ENCODE results near the gene C22orf39. TPM values are rescaled to one million over a fixed set of nuclear protein-coding genes. Genes with fewer than 3 reads are reported as not detected.
A peak's percentile ranks its signal among the peaks of the same experiment; 100 is the strongest.

C22orf39 gene
- total RNA-seq, 2 experiments from 2014 or later = 23.3 to 23.5 TPM

DNA sequence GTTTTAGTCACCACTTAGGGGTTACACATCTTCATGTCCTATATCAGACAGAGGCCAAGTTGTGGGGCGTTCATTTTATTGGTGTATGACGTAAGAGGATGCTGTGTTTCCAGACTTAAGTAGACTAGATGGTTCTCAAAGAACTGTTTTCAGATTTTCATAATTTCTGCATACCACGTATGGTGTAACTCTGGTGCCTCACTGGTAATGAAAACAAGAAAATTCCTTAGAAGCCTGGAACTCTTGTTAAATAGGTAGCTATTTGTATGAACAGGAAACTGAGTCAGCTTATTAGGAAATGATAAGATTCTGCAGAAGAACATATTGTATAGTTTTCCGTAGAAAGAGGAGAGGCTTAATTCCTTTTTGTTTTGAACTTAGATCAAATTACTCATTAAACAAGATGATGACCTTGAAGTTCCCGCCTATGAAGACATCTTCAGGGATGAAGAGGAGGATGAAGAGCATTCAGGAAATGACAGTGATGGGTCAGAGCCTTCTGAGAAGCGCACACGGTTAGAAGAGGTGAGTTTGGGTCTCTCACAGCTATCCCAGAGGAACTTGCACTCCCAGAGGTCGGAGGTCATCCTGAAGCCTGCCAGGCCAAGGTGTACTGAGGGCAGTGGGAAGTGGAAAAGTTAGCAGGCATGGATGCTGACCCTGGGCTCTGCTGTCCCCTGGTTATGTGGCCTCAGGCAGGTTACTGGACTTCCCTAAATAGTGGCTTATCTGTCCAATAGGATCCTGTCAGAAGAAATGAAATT is 36.2 kb upstream of the C22orf39 start:
- intact Hi-C loops (cut with micrococcal nuclease) = no loop called here
- Mint-ChIP-seq H3K4me3 (peak overlapping the region; percentile 12), H3K4me1 (ENCODE audit: low read depth) (peaks cover 27% of the 10 kb centered on the region), H3K9me3 (no peaks in the 10 kb centered on the region), H3K27me3 (no peaks in the 10 kb centered on the region), H3K27ac (peak overlapping the region; percentile 80), H3K36me3 (peaks cover 54% of the 10 kb centered on the region)
- DNase-seq = no peak
- CTCF ChIA-PET = interaction anchor here (1.0 kb wide), 1 partner anchor 146 kb away, joined by 3 read pairs; no protein-coding TSS in a partner anchor
- POLR2A ChIA-PET = no interaction called here

GRCh38 chr22:19482297-19482696 is 34.8 kb upstream of the C22orf39 start:
- peaks cover 45% of the 10 kb centered on the region for H3K36me3 Mint-ChIP-seq
- H3K27me3 Mint-ChIP-seq = no peaks in the 10 kb centered on the region

DNA sequence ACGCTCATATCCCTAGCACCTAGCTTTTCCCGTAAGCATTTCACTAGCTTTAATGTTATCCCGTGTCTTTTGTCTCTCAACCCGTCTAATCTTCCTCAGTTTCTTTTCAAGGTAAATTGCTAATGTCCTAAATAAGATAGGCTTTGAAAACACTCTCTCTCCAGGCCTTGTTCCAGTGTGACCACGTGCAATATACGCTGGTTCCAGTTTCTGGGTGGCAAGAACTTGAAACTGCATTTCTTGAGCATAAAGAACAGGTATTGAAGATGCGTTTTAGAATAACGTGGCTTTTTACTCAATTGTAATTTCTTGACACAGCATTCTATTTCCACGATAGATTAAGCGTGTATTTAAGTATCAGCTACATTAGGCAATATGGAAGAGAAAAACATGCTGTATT is 33.3 kb upstream of the C22orf39 start:
- Mint-ChIP-seq H3K27me3 (no peaks in the 10 kb centered on the region), H3K36me3 (peaks cover 40% of the 10 kb centered on the region), H3K9me3 (no peaks in the 10 kb centered on the region), H3K4me1 (ENCODE audit: low read depth) (peaks cover 42% of the 10 kb centered on the region), H3K4me3 (peak overlapping the region; percentile 99), H3K27ac (peak overlapping the region; percentile 98)
- intact Hi-C loops (cut with micrococcal nuclease) = no loop called here
- POLR2A ChIA-PET = interaction anchor here (0.6 to 1.9 kb wide), 3 partner anchors 8 to 375 kb away, joined by 3 to 5 read pairs (median 4); no protein-coding TSS in a partner anchor
- DNase-seq = no peak
- CTCF ChIA-PET = interaction anchor here (0.6 to 1.6 kb wide), 3 partner anchors 9 to 149 kb away, joined by 3 to 6 read pairs (median 3); no protein-coding TSS in a partner anchor

More at GRCh38 chr22:19482297-19482696, 34.8 kb upstream of the C22orf39 start:
- intact Hi-C loops (cut with micrococcal nuclease) = no loop called here
- no peak for DNase-seq
- ChIA-PET CTCF (interaction anchor here (0.5 kb wide), 1 partner anchor 147 kb away, joined by 3 read pairs; no protein-coding TSS in a partner anchor), POLR2A (no interaction called here)
- Mint-ChIP-seq H3K9me3 (no peaks in the 10 kb centered on the region), H3K4me3 (peak overlapping the region; percentile 7), H3K27ac (peak overlapping the region; percentile 58), H3K4me1 (ENCODE audit: low read depth) (peaks cover 32% of the 10 kb centered on the region)

- Mint-ChIP-seq H3K4me1 (ENCODE audit: low read depth) (peaks cover 44% of the 10 kb centered on the region), H3K27ac (peak overlapping the region; percentile 98), H3K9me3 (no peaks in the 10 kb centered on the region), H3K27me3 (no peaks in the 10 kb centered on the region), H3K4me3 (peak overlapping the region; percentile 99), H3K36me3 (peaks cover 40% of the 10 kb centered on the region)
- intact Hi-C loops (cut with micrococcal nuclease) = no loop called here
- CTCF ChIA-PET = interaction anchor here (0.6 to 1.6 kb wide), 6 partner anchors 10 to 336 kb away, joined by 3 to 6 read pairs (median 3); partner anchors contain the start of gene ESS2
- no peak for DNase-seq
- POLR2A ChIA-PET = interaction anchor here (0.8 to 1.9 kb wide), 7 partner anchors 8 to 376 kb away, joined by 3 to 5 read pairs (median 3); partner anchors contain the start of genes C22orf39, ESS2, HIRA and SLC25A1
Measured at GRCh38 chr22:19480173-19480568, 32.7 kb upstream of the C22orf39 start.

- CTCF ChIA-PET = interaction anchor here (0.7 to 1.8 kb wide), 9 partner anchors 34 to 335 kb away, joined by 3 to 6 read pairs (median 3); partner anchors contain the start of genes ESS2 and MRPL40
- no peaks in the 10 kb centered on the region for H3K9me3 Mint-ChIP-seq
- peaks cover 41% of the 10 kb centered on the region for H3K4me1 Mint-ChIP-seq (ENCODE audit: low read depth)
- DNase-seq = peak; percentile 97
- H3K27me3 Mint-ChIP-seq = no peaks in the 10 kb centered on the region
- peak within 1 kb of the TSS; percentile 98 for H3K27ac Mint-ChIP-seq
- intact Hi-C loops (cut with micrococcal nuclease) = loop anchor here (1.0 to 5.0 kb wide), 9 partner anchors 30 to 372 kb away; partner anchors contain the start of genes CLTCL1, ESS2 and MRPL40
- H3K4me3 Mint-ChIP-seq = peak within 1 kb of the TSS; percentile 99
- POLR2A ChIA-PET = interaction anchor here (0.7 to 1.9 kb wide), 8 partner anchors 9 to 376 kb away, joined by 3 to 5 read pairs (median 3); partner anchors contain the start of genes C22orf39, ESS2, HIRA and SLC25A1
- H3K36me3 Mint-ChIP-seq = peaks cover 35% of the 10 kb centered on the region
Measured at GRCh38 chr22:19479355-19480172, 32.1 kb upstream of the C22orf39 start, which contains the start of gene CDC45. CDC45 (plus strand) TSS chr22:19479920; CDS start chr22:19479969, 49 bp downstream.

DNA sequence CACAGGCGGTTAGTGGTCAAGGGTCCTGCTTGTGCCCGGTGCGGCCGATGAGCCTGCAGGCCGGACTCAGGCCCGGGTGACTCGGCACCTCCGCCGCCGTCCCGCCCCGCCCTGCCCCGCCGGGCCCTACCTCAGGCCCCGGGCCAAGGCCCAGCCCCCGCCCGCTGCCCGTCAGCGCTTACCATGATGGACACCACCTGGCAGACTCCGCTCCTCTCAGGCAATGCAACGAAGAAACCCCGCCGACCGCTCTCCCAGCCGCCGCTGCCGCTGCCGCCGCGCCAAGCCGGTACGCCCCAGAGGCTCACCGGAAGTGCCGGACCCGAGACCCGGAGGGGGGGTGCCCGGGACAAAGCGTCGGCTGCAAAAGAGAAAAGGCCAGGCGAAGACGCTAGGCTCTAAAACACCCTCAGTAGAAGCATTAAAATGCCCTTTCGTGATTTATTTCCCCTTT is 31.4 kb upstream of the C22orf39 start, which contains the start of gene UFD1:
Gene UFD1 (minus strand): TSS at position 293 of the 454 bp plus-strand sequence. CDS start 108 bp downstream, at position 185.
- Mint-ChIP-seq H3K27ac (peak within 1 kb of the TSS; percentile 98), H3K36me3 (peaks cover 33% of the 10 kb centered on the region), H3K9me3 (no peaks in the 10 kb centered on the region), H3K27me3 (no peaks in the 10 kb centered on the region), H3K4me1 (ENCODE audit: low read depth) (peaks cover 38% of the 10 kb centered on the region), H3K4me3 (peak within 1 kb of the TSS; percentile 99)
- ChIA-PET CTCF (interaction anchor here (0.9 to 2.3 kb wide), 10 partner anchors 35 to 413 kb away, joined by 3 to 16 read pairs (median 3); partner anchors contain the start of gene ESS2), POLR2A (interaction anchor here (0.7 to 1.9 kb wide), 5 partner anchors 9 to 334 kb away, joined by 3 to 5 read pairs (median 3); partner anchors contain the start of genes C22orf39 and ESS2)
- peak; percentile 87 for DNase-seq
- intact Hi-C loops (cut with micrococcal nuclease) = loop anchor here (1.0 to 5.0 kb wide), 9 partner anchors 30 to 372 kb away; partner anchors contain the start of genes CLTCL1, ESS2 and MRPL40

- Mint-ChIP-seq H3K4me1 (ENCODE audit: low read depth) (peaks cover 31% of the 10 kb centered on the region), H3K27me3 (no peaks in the 10 kb centered on the region), H3K9me3 (no peaks in the 10 kb centered on the region), H3K36me3 (peaks cover 32% of the 10 kb centered on the region), H3K4me3 (peak overlapping the region; percentile 99), H3K27ac (peak overlapping the region; percentile 73)
- intact Hi-C loops (cut with micrococcal nuclease) = loop anchor here (2.0 to 5.0 kb wide), 3 partner anchors 154 to 371 kb away; partner anchors contain the start of gene CLTCL1
- CTCF ChIA-PET = interaction anchor here (0.5 to 2.3 kb wide), 10 partner anchors 35 to 414 kb away, joined by 3 to 16 read pairs (median 4); partner anchors contain the start of gene ESS2
- peak; percentile 28 for DNase-seq
- POLR2A ChIA-PET = interaction anchor here (1.2 to 1.4 kb wide), 2 partner anchors 13 to 31 kb away, joined by 3 to 5 read pairs; partner anchors contain the start of gene C22orf39
Measured at GRCh38 chr22:19478045-19478900, 30.8 kb upstream of the C22orf39 start.

DNA sequence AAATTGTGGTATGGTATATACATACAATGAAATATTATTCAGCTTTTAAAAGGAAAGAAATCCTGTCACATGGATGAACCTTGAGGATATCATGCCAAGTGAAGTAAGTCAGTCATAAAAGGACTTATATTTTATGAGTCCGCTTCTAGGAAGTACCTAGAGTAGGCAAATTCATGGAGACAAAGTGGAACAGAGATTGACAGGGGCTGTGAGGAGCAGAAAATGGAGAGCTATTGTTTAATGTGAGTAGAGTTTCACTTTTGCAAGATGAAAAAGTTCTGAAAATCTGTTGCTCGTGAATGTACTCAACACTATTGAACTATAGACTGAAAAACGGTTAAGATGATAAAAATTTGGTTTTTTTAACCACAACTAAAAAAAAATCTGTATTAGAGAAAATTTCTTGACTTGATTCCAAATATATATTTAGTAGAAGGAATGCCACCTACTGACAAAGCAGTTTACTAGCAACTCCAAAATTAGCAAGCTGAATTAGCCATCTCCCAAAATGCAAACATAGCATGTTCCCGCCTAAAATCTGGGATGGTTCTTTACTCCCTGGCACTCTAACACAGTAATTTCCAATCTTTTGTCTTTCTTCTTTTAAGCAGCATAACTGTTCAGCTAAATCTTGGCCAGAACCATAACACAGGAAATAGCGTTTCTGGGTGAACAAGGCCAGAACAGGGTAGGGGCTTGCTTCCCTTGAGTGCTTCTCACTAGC is 30.0 kb upstream of the C22orf39 start:
- DNase-seq = no peak
- ChIA-PET CTCF (interaction anchor here (0.7 to 2.3 kb wide), 6 partner anchors 43 to 333 kb away, joined by 3 to 16 read pairs (median 4); partner anchors contain the start of gene ESS2), POLR2A (interaction anchor here (1.2 to 1.4 kb wide), 2 partner anchors 12 to 30 kb away, joined by 3 to 5 read pairs; partner anchors contain the start of gene C22orf39)
- Mint-ChIP-seq H3K27me3 (no peaks in the 10 kb centered on the region), H3K27ac (peak overlapping the region; percentile 75), H3K36me3 (peaks cover 30% of the 10 kb centered on the region), H3K9me3 (no peaks in the 10 kb centered on the region), H3K4me3 (peak overlapping the region; percentile 99), H3K4me1 (ENCODE audit: low read depth) (peaks cover 27% of the 10 kb centered on the region)
- intact Hi-C loops (cut with micrococcal nuclease) = loop anchor here (2.0 to 5.0 kb wide), 3 partner anchors 155 to 370 kb away; partner anchors contain the start of gene CLTCL1

DNA sequence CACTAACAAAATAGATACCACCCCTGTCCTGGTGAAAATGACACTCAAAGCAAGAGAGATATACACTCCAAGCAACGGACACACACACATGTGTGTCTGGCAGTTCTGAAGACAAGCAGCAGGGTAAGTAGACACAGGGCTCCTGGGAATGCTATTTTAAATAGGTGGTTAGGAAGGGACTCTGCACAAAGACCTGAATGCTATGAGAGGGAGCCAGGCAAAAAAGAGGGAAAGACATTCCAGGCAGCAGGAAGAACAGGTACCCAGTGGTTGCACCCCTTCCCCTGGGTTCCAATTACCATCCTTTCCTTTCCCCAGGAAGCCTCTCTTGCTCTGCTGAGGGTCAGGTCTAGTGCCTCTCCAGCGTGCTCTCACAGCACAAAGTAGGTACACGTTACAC is 28.5 kb upstream of the C22orf39 start:
- DNase-seq = no peak
- H3K9me3 Mint-ChIP-seq = no peaks in the 10 kb centered on the region
- intact Hi-C loops (cut with micrococcal nuclease) = loop anchor here (5.0 kb wide), 2 partner anchors 156 to 369 kb away; no protein-coding TSS in a partner anchor
- no peak overlapping the region for H3K27ac Mint-ChIP-seq
- H3K27me3 Mint-ChIP-seq = no peaks in the 10 kb centered on the region
- H3K4me1 Mint-ChIP-seq (ENCODE audit: low read depth) = peaks cover 26% of the 10 kb centered on the region
- ChIA-PET POLR2A (no interaction called here), CTCF (no interaction called here)
- H3K36me3 Mint-ChIP-seq = peaks cover 40% of the 10 kb centered on the region
- no peak overlapping the region for H3K4me3 Mint-ChIP-seq

GRCh38 chr22:19473578-19473977 is 26.1 kb upstream of the C22orf39 start:
- Mint-ChIP-seq H3K27me3 (no peaks in the 10 kb centered on the region), H3K9me3 (no peaks in the 10 kb centered on the region), H3K4me1 (ENCODE audit: low read depth) (peaks cover 19% of the 10 kb centered on the region), H3K36me3 (peaks cover 45% of the 10 kb centered on the region), H3K27ac (no peak overlapping the region), H3K4me3 (no peak overlapping the region)
- ChIA-PET POLR2A (no interaction called here), CTCF (interaction anchor here (0.9 to 1.2 kb wide), 2 partner anchors 29 to 156 kb away, joined by 3 to 4 read pairs; no protein-coding TSS in a partner anchor)
- intact Hi-C loops (cut with micrococcal nuclease) = no loop called here
- DNase-seq = no peak
